ENCODE data around the gene ARFGEF3. TPM values are rescaled to one million over a fixed set of nuclear protein-coding genes. Genes with fewer than 3 reads are reported as not detected.
A peak's percentile ranks its signal among the peaks of the same experiment; 100 is the strongest.

Gene ARFGEF3
- total and polyA plus RNA-seq, 2 experiments from 2014 or later, result 5.8 to 24.6 TPM

DNA sequence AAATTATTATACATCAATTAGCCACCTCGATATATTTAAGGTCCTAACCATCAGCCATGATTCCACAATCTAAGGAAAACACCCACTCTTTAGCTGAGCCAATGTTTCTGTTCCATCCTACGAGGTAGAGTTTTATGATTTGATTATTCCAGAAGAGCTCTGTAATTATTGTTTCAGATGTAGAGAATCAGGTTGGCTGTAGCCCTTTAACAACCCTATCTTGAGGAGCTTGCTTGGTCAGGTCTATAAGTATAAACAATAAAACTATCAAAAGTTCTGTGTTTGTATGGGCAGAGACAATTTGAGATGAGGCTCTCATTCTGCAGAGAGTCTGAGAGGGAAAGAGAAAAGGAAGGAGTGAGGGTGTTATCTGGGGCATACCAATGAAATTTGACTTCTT, 56.7 kb downstream of the ARFGEF3 start, which contains the start of gene PBOV1 (continued):
- TF ChIP-seq, protein P1, sequence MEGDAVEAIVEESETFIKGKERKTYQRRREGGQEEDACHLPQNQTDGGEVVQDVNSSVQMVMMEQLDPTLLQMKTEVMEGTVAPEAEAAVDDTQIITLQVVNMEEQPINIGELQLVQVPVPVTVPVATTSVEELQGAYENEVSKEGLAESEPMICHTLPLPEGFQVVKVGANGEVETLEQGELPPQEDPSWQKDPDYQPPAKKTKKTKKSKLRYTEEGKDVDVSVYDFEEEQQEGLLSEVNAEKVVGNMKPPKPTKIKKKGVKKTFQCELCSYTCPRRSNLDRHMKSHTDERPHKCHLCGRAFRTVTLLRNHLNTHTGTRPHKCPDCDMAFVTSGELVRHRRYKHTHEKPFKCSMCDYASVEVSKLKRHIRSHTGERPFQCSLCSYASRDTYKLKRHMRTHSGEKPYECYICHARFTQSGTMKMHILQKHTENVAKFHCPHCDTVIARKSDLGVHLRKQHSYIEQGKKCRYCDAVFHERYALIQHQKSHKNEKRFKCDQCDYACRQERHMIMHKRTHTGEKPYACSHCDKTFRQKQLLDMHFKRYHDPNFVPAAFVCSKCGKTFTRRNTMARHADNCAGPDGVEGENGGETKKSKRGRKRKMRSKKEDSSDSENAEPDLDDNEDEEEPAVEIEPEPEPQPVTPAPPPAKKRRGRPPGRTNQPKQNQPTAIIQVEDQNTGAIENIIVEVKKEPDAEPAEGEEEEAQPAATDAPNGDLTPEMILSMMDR (conservative IDR thresholded peaks at IDR 0.05; ENCODE audit: low read depth in 2 of 2), result no peak
- TF ChIP-seq ZNF114 (CRISPR knock-in tag; IDR thresholded peaks at IDR 0.05) (no peak), CREB1 (CRISPR knock-in tag; IDR thresholded peaks at IDR 0.05; ENCODE audit: low read depth) (no peak), POLR2AphosphoS5 (IDR thresholded peaks at IDR 0.05; ENCODE audit: low read depth) (no peak)

DNA sequence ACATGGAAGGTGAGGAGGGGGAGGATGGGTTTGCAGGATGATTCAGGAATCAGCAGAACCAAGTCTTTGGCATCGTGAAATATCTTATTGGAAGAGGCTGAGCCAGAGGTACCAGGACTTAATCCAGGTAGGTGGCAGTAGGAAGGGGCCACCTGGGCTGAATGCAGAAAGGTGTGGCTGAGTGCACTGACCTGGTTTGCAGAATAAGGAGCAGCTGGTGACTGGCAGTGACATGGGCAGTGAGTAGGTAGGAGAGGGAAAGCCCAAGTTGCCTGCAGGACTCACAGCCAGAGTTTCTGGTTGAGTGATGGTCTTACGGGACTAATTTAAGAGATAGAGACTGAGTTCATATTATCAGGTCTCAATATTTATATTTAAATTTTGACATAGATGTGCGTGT, 57.7 kb downstream of the ARFGEF3 start:
- Histone ChIP-seq H2AFZ (no peak overlapping the region), H3K4me3 (no peak overlapping the region), H3K4me2 (no peak overlapping the region), H3K4me1 (ENCODE audit: insufficient read depth) (no peaks in the 10 kb centered on the region), H3K27ac (ENCODE audit: low read depth) (no peak overlapping the region), H3K27me3 (ENCODE audit: insufficient read depth) (no peaks in the 10 kb centered on the region), H4K20me1 (replicated peaks; ENCODE audit: insufficient read depth) (no peaks in the 10 kb centered on the region; the same call in 1 of the 2 replicates), H3K79me2 (replicated peaks; ENCODE audit: insufficient read depth) (no peaks in the 10 kb centered on the region), H3K36me3 (ENCODE audit: insufficient read depth) (no peaks in the 10 kb centered on the region), H3K9me2 (ENCODE audit: insufficient read depth) (no peaks in the 10 kb centered on the region), H3F3A (replicated peaks; ENCODE audit: low read depth) (no peaks in the 10 kb centered on the region)
- no peak for DNase-seq (ENCODE audit: low spot score)
- H3K4me3 Mint-ChIP-seq, result no peak overlapping the region
- peaks cover 13% of the 10 kb centered on the region for H3K4me1 Mint-ChIP-seq
- H3K27me3 Mint-ChIP-seq (ENCODE audit: insufficient read depth, low read depth, poor library complexity), result peaks cover 3% of the 10 kb centered on the region
- H3K27ac Mint-ChIP-seq, result peak overlapping the region; percentile 1; the same call in 1 of the 2 replicates
- H3K36me3 Mint-ChIP-seq (ENCODE audit: low read depth), result no peaks in the 10 kb centered on the region
- ATAC-seq, result no peak
- H3K9me3 Mint-ChIP-seq, result no peaks in the 10 kb centered on the region
- TF ChIP-seq STAT1 (IDR thresholded peaks at IDR 0.05; ENCODE audit: unreplicated experiment), result no peak
- TF ChIP-seq EZH2 (IDR thresholded peaks at IDR 0.05; ENCODE audit: low read depth, unreplicated experiment), result no peak
- TF ChIP-seq, protein P1 (conservative IDR thresholded peaks at IDR 0.05; ENCODE audit: low read depth in 2 of 2), result no peak
- TF ChIP-seq, protein P2, sequence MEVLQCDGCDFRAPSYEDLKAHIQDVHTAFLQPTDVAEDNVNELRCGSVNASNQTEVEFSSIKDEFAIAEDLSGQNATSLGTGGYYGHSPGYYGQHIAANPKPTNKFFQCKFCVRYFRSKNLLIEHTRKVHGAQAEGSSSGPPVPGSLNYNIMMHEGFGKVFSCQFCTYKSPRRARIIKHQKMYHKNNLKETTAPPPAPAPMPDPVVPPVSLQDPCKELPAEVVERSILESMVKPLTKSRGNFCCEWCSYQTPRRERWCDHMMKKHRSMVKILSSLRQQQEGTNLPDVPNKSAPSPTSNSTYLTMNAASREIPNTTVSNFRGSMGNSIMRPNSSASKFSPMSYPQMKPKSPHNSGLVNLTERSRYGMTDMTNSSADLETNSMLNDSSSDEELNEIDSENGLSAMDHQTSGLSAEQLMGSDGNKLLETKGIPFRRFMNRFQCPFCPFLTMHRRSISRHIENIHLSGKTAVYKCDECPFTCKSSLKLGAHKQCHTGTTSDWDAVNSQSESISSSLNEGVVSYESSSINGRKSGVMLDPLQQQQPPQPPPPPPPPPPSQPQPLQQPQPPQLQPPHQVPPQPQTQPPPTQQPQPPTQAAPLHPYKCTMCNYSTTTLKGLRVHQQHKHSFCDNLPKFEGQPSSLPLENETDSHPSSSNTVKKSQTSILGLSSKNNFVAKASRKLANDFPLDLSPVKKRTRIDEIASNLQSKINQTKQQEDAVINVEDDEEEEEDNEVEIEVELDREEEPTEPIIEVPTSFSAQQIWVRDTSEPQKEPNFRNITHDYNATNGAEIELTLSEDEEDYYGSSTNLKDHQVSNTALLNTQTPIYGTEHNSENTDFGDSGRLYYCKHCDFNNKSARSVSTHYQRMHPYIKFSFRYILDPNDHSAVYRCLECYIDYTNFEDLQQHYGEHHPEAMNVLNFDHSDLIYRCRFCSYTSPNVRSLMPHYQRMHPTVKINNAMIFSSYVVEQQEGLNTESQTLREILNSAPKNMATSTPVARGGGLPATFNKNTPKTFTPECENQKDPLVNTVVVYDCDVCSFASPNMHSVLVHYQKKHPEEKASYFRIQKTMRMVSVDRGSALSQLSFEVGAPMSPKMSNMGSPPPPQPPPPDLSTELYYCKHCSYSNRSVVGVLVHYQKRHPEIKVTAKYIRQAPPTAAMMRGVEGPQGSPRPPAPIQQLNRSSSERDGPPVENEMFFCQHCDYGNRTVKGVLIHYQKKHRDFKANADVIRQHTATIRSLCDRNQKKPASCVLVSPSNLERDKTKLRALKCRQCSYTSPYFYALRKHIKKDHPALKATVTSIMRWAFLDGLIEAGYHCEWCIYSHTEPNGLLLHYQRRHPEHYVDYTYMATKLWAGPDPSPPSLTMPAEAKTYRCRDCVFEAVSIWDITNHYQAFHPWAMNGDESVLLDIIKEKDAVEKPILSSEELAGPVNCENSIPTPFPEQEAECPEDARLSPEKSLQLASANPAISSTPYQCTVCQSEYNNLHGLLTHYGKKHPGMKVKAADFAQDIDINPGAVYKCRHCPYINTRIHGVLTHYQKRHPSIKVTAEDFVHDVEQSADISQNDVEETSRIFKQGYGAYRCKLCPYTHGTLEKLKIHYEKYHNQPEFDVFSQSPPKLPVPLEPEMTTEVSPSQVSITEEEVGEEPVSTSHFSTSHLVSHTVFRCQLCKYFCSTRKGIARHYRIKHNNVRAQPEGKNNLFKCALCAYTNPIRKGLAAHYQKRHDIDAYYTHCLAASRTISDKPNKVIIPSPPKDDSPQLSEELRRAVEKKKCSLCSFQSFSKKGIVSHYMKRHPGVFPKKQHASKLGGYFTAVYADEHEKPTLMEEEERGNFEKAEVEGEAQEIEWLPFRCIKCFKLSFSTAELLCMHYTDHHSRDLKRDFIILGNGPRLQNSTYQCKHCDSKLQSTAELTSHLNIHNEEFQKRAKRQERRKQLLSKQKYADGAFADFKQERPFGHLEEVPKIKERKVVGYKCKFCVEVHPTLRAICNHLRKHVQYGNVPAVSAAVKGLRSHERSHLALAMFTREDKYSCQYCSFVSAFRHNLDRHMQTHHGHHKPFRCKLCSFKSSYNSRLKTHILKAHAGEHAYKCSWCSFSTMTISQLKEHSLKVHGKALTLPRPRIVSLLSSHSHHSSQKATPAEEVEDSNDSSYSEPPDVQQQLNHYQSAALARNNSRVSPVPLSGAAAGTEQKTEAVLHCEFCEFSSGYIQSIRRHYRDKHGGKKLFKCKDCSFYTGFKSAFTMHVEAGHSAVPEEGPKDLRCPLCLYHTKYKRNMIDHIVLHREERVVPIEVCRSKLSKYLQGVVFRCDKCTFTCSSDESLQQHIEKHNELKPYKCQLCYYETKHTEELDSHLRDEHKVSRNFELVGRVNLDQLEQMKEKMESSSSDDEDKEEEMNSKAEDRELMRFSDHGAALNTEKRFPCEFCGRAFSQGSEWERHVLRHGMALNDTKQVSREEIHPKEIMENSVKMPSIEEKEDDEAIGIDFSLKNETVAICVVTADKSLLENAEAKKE (CRISPR knock-in tag; IDR thresholded peaks at IDR 0.05), result no peak
- no peak for TF ChIP-seq EZH2phosphoT487 (IDR thresholded peaks at IDR 0.05; ENCODE audit: unreplicated experiment)
- no peak for TF ChIP-seq NANOG (IDR thresholded peaks at IDR 0.05; ENCODE audit: borderline replicate concordance)
- TF ChIP-seq REST (IDR thresholded peaks at IDR 0.05; ENCODE audit: unreplicated experiment), result no peak
- TF ChIP-seq POLR2AphosphoS5 (IDR thresholded peaks at IDR 0.05; ENCODE audit: low read depth), result no peak
- no peak for TF ChIP-seq ZNF331 (CRISPR knock-in tag; IDR thresholded peaks at IDR 0.05; ENCODE audit: low read depth)
- no peak for TF ChIP-seq JUNB (IDR thresholded peaks at IDR 0.05; ENCODE audit: unreplicated experiment)
- TF ChIP-seq CREB1 (CRISPR knock-in tag; IDR thresholded peaks at IDR 0.05; ENCODE audit: low read depth), result no peak
